IPS-20b (cell line): ENCODE results near the gene ENAH.

Experiments used
- H3K27ac ChIP-seq: one replicate; pipeline ENCODE4 v1.5.1; 2013; ENCODE audit warnings: low read length
- H3K27me3 ChIP-seq: 2 replicates; pipeline ENCODE4 v1.6.1; 2013; ENCODE audit warnings: mild to moderate bottlenecking, low read length, inconsistent platforms; ENCODE audit not compliant: insufficient read depth
- H3K36me3 ChIP-seq: 2 replicates; pipeline ENCODE4 v1.6.1; 2013; ENCODE audit warnings: low read depth, mild to moderate bottlenecking, inconsistent platforms, low read length, moderate library complexity; ENCODE audit not compliant: insufficient read depth
- H3K4me1 ChIP-seq: 2 replicates; pipeline ENCODE4 v1.6.1; 2013; ENCODE audit warnings: mild to moderate bottlenecking, control low read depth, inconsistent platforms, low read length, moderate library complexity; ENCODE audit not compliant: insufficient read depth
- H3K4me3 ChIP-seq: 2 replicates; pipeline ENCODE4 v1.5.1; 2013; ENCODE audit warnings: mild to moderate bottlenecking, low read length, inconsistent platforms
- H3K9ac ChIP-seq: 2 replicates; pipeline ENCODE4 v1.6.1; 2013; ENCODE audit warnings: low read depth, mild to moderate bottlenecking, inconsistent platforms, low read length, moderate library complexity
- H3K9me3 ChIP-seq: 2 replicates; pipeline ENCODE4 v1.6.1; 2013; ENCODE audit warnings: mild to moderate bottlenecking, low read depth, low read length, inconsistent platforms; ENCODE audit not compliant: insufficient read depth

The ENAH gene

DNA sequence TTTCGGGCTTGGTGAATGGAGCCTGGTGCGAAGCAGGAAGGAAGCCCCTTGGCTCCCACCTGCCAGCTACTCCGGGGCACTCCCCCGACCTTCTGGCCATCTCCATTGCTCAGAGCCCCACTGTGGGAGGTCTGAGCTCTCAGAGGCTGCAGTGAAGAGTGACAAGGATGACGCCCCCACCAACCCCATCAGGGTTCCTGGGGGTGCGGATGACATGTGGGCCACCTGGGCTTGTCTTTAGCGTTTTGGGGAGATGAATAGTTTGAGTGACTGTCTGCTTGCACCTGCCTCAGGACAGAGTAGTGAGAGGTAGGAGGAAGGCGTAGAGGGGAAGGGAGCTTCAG lies 181.8 kb downstream of the ENAH start:
- Histone ChIP-seq H3K36me3 (no peaks in the 10 kb centered on the region), H3K27me3 (no peaks in the 10 kb centered on the region), H3K9ac (no peak overlapping the region), H3K4me1 (no peaks in the 10 kb centered on the region), H3K9me3 (no peaks in the 10 kb centered on the region), H3K4me3 (no peak overlapping the region), H3K27ac (no peak overlapping the region)

DNA sequence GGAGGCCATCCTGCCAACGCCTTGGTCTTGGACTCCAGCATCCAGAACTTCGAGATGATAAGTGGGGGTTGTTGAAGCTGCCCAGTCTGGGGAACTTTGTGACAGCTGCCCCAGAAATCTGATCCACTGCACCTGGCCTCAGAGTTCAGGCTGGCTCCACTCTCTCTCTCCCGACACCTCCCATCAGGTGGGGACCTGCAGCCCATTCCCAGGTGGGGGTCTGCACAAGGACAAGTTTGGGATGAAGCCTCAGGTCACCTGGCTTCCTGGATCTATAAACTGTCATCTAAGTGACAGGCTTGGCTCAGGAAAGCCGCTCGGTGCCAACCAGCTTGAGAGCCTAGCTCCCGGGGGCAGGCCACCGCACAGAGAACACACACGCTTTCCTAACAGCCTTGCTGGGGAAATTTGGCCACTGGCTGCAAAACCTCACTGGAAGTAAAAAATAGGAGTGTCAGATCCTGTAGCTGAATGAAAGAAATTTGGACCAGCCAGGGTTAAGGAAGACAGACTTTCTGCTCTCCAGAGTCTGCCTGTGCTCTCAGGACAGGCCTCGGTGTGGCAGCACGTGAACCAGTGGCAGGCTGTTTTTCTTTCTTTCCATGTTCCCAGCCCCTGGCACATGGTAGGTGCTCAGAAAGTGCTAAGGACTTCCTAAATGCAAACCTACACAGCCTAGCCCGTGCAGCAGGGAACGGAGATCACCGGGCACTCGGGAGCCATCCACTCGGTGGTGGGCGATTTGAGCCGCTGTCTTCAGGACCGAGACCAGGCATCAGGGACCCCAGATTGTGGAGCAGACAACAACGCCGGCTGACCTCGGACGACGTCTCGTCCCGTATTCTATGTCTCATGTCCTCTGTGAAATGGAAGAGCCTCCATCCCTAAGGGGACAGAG lies 182.5 kb downstream of the ENAH start:
- H3K27ac ChIP-seq = no peak overlapping the region

DNA sequence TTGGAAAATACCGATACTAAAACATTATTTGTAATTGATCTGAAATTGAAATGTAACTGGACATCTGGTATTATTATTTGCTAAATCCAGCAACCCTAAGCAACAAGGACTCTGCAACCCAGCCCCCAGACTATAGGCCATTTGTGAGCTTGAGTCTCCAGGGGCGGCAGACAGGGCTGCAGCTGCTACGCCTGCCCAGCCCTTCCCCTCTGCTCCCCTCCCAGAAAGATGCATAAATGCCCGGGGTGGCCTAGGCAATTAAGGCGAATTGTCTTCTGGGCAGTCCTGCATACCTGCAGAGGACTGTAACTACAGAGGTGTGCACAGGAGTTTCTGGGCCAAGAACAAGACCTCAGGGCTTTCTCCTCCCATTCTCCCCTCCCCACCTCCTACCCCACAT lies 183.9 kb downstream of the ENAH start:
- Histone ChIP-seq H3K27me3 (no peaks in the 10 kb centered on the region), H3K9ac (no peak overlapping the region), H3K9me3 (no peaks in the 10 kb centered on the region), H3K4me1 (peaks cover 12% of the 10 kb centered on the region), H3K36me3 (no peaks in the 10 kb centered on the region), H3K4me3 (no peak overlapping the region), H3K27ac (no peak overlapping the region)

More for the DNA sequence above, 182.5 kb downstream of the ENAH start:
- Histone ChIP-seq H3K4me3 (no peak overlapping the region), H3K4me1 (peaks cover 1% of the 10 kb centered on the region; the same call in 1 of the 2 replicates), H3K9me3 (no peaks in the 10 kb centered on the region), H3K27me3 (no peaks in the 10 kb centered on the region), H3K36me3 (no peaks in the 10 kb centered on the region), H3K9ac (no peak overlapping the region)

DNA sequence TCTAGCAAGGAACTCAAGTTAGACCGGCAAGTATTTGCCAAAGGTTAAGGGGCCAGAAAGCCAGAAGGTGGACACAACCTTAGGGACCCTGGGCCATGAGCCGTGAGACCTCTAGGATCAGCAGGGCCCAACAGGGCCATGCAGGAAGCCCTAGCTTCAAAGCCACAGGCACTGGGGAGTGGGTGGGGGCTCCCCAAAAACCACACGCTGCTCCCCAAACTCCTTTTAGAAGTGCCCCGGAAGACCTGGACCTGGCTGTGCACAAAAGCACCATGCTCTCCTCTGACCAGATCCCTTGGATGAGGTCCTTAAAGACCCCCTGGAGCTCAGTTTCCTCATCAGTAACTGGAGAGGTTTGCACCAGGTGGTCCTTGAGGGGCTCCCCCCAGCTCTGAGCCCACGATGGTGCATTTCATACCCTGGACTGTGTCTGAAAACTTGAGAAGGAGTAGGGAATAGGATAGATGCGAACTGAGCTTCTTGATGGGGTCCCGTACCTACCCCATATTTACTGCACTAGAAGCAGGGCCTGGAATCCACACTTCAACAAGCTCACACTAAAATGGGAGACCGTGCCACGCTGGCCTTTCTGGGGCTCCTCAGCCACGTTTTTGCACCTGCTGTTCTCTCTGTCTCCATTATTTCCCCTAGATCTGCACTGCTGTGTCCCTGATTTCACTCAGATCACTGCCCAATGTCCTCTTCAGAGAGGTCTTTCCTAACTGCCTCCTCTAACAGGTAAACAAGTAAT lies 184.5 kb downstream of the ENAH start:
- no peak overlapping the region for H3K9ac ChIP-seq
- no peak overlapping the region for H3K4me3 ChIP-seq
- H3K4me1 ChIP-seq = peaks cover 12% of the 10 kb centered on the region
- H3K27me3 ChIP-seq = no peaks in the 10 kb centered on the region
- H3K9me3 ChIP-seq = no peaks in the 10 kb centered on the region
- H3K36me3 ChIP-seq = no peaks in the 10 kb centered on the region
- H3K27ac ChIP-seq = no peak overlapping the region

DNA sequence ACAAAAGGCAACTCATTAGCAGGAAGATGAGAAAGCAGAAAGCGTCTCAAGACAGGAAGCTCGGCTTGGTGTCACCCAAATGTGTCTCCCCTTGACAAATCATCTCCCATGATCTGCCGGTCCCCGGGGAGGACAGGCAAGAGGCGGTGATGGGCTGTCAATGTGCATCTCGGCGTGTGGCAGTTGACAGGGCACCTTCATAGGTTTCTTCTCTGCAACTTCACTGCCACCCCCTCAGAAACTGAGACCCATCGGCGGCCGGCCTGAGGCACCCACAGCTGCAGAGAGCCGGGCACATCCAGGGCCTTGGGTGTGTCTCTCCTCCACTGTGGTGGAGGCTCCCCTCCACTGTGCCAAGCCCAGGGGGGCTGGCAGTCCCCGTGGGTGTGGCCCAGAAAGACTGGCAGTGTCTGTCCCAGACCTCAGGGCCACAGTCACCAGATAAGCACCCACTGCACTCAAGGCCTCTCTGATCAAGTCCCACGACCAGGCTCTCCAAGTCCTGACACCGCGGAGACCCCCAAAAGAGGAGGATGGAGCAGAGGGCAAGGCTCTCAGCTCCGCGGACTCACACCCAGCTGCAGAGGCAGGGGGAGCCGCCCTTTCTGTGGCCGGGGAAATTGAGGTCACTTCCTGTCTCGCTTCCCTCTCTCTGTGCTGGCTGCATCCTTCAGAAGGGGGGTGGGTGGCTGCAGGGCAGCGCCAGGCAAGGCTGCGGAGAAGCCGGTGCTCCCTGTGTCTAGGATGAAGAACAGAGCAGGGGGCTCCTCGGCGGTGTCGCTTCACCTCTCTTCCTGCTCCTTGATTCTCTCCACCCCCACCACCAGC lies 185.5 kb downstream of the ENAH start:
- Histone ChIP-seq H3K4me3 (no peak overlapping the region), H3K9me3 (no peaks in the 10 kb centered on the region), H3K27ac (no peak overlapping the region), H3K4me1 (peaks cover 12% of the 10 kb centered on the region), H3K27me3 (no peaks in the 10 kb centered on the region), H3K9ac (no peak overlapping the region), H3K36me3 (no peaks in the 10 kb centered on the region)

DNA sequence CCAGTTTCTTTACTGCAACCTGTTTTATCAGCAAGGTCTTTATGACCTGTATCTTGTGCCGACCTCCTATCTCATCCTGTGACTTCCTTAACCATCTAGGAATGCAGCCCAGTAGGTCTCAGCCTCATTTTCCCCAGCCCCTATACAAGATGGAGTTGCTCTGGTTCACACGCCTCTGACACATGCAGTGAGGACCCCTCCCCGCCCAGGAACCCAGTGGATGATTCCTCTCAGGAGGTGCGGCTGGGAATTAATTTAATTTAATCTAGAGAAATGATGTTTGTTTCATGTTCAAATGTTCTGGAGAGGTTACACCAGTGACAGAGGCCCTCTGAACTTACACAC lies 186.1 kb downstream of the ENAH start:
- Histone ChIP-seq H3K9ac (no peak overlapping the region), H3K4me3 (no peak overlapping the region), H3K27ac (no peak overlapping the region)

DNA sequence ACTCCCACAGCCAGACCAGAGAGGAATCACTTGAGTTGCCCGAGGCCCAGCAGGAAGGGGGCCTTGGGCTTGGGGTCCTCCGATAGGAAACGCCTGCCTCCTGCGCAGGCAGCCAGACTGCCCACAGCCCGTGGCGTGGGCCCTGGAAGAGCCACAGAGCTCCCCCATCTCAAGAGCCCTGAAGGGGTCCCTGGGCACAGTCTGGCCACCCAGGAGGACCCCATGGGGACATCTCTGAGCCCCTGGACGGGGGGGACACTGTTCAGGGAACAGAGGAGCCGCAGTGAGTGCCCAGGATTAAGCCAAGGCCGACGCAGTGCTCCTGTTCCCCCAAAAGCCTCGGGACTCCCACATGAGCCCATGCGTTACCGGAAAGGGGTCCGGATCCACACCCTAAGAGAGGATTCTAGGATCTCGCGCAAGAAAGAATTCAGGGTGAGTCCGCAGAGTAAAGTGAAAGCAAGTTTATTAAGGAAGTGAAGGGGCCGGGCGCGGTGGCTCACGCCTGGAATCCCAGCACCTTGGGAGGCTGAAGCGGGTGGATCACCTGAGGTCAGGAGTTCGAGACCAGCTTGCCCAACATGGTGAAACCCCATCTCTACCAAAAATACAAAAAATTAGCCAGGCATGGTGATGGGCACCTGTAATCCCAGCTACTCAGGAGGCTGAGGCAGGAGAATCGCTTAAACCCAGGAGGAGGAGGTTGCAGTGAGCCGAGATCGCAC lies 187.0 kb downstream of the ENAH start:
- H3K27ac ChIP-seq = no peak overlapping the region
- no peaks in the 10 kb centered on the region for H3K9me3 ChIP-seq
- no peak overlapping the region for H3K9ac ChIP-seq
- peaks cover 12% of the 10 kb centered on the region for H3K4me1 ChIP-seq
- H3K27me3 ChIP-seq = no peaks in the 10 kb centered on the region
- no peak overlapping the region for H3K4me3 ChIP-seq
- H3K36me3 ChIP-seq = no peaks in the 10 kb centered on the region

More for the DNA sequence above, 186.1 kb downstream of the ENAH start:
- Histone ChIP-seq H3K4me1 (peaks cover 12% of the 10 kb centered on the region), H3K27me3 (no peaks in the 10 kb centered on the region), H3K9me3 (no peaks in the 10 kb centered on the region), H3K36me3 (no peaks in the 10 kb centered on the region)

DNA sequence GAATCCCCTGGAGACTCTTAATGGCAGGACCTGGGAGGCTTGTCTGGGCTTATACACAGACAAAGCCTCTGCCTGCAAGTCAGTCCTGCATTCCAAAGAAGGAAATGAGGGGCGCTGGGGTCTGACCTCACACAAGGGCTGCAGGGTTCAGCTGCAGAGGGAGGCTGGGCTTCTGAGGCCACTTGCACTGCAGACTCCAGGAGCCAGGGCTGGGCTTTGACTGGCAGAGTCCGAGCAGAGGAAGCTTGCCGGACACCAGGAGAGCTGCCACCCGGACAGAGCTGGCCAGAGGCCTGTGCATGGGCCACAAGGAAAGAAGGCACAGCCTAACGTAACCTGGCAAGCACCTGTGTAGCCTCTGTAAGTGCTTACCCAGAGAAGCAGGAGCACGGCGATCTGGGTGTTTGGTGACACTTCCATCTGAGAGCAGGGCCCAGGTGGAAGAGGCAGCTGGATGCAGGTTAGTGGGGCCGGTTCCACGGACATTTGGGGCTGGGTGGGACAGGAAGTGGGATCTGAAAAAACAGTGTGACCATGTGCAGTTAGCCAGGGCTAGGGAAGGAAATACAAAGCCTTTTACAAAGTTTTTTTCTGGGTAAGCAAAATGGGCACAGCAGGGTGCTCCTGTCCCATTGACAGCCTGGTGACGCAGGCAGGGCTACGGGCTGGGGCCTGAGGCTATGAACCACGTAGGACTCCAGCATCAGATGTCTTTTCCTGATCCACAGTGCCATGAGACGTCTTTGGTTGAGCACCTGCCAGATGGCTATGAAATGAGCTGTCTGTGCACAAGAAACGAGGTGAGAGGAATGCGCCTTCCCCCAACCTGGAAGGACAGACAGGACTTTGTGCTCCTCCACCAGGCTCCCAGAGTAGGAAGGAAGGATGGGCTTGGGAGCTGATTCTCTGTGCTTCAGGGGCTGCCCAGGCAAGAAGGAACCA lies 187.8 kb downstream of the ENAH start:
- no peaks in the 10 kb centered on the region for H3K36me3 ChIP-seq
- H3K27me3 ChIP-seq = no peaks in the 10 kb centered on the region
- no peaks in the 10 kb centered on the region for H3K9me3 ChIP-seq
- H3K9ac ChIP-seq = peak overlapping the region; percentile 16; the same call in 1 of the 2 replicates
- H3K27ac ChIP-seq = no peak overlapping the region
- H3K4me3 ChIP-seq = peak overlapping the region; percentile 3; the same call in 1 of the 2 replicates
- peaks cover 17% of the 10 kb centered on the region for H3K4me1 ChIP-seq

DNA sequence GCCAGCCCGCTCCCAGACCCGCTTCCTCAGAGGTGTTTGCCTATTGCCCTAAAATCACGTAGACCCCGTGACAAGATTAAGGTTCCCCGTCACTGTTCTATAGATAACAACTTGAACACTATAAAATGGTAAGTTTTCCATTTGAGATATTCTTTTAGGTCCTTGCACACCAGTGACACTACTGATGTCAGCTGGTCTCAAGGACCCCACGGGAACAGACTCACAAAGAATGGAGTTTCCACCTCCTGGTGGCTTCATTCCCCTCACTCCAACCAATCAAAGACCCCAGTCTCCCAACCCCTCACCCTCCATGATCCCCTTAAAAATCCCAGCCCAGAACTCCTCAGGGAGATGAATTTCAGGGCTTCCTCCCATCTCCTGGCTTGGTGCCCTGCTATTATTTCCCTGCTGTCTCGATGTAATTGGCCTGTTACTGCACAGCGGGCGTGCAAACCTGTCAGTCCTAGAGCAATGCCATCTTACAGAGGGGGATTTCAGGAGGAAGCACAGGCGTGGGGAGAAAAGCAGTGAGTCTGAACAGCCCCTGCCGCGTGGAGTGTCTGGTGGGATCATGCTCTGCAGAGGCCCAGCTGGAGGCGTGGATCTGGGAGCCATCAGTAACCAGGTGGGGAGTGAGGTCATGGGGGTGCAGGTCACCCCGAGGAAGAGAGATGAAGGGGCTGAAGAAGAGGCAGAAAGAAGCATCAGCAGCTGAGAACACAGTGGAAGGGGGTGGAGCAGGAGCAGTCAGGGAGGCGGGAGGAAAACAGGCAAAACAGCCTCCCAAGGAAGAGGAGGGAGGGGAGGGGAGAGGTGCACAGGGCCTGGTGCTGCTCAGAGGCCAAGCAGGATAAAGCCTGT lies 190.0 kb downstream of the ENAH start:
- H3K27me3 ChIP-seq = no peaks in the 10 kb centered on the region
- H3K27ac ChIP-seq = no peak overlapping the region
- H3K4me1 ChIP-seq = peaks cover 17% of the 10 kb centered on the region
- no peaks in the 10 kb centered on the region for H3K36me3 ChIP-seq
- H3K4me3 ChIP-seq = no peak overlapping the region
- no peaks in the 10 kb centered on the region for H3K9me3 ChIP-seq
- no peak overlapping the region for H3K9ac ChIP-seq

DNA sequence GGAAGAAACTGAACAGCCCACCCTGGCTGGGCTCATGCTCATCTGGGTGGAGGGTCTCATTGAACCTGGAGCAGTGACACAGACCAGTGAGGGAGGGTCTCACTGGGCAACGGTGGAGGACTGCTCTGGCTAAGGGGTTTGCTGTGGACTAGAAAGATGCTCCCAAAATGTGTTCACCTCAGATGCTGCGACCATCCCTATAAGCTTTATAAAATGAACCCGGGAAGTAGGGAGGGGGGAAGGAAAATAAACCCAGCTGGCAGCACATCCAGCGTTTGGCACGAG lies 190.6 kb downstream of the ENAH start:
- no peaks in the 10 kb centered on the region for H3K36me3 ChIP-seq
- H3K4me3 ChIP-seq = no peak overlapping the region
- no peak overlapping the region for H3K9ac ChIP-seq
- peaks cover 17% of the 10 kb centered on the region for H3K4me1 ChIP-seq
- H3K9me3 ChIP-seq = no peaks in the 10 kb centered on the region
- no peak overlapping the region for H3K27ac ChIP-seq
- no peaks in the 10 kb centered on the region for H3K27me3 ChIP-seq
